ENCODE measurements around the gene RARA.

The RARA gene

DNA sequence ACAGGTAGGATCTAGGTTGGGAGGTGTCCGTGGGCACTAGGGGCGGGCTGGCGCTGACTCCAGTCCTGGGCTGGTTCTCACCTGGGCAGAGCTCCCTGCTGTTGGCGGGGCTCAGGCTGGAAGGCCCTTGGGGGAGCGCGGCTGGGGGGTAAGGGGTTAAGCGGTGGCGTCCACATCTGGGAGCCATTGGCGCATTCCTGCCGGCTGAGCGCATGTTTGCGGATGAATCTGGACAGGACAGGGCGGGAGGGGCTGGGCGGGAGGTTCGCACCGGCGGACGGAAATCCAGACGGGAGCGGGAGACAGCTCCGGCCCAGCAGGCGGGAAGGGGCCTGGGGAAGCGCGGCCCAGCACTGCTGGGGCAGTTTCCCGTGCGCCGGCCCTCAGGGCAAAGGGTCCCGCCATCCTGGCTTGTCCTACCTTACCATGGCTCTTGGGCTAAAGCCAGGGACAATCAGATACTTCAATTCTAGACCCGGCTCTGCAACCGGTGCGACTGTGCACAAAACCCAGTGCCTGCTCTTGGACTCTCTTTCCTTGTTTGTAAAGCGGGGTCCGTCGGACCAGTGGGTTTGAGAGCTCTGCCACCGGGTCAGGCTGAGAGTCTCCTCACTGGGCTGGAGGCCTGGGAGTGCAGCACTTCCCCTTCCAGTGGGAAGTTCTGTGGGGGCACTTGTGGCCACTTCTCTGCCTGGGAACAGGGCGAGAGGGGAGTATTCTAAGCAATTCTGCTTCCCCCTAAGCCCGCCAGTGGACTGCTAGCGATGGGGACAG lies 7.8 kb downstream of the RARA start:
- no peak for DNase-seq (ENCODE audit: low spot score)

DNA sequence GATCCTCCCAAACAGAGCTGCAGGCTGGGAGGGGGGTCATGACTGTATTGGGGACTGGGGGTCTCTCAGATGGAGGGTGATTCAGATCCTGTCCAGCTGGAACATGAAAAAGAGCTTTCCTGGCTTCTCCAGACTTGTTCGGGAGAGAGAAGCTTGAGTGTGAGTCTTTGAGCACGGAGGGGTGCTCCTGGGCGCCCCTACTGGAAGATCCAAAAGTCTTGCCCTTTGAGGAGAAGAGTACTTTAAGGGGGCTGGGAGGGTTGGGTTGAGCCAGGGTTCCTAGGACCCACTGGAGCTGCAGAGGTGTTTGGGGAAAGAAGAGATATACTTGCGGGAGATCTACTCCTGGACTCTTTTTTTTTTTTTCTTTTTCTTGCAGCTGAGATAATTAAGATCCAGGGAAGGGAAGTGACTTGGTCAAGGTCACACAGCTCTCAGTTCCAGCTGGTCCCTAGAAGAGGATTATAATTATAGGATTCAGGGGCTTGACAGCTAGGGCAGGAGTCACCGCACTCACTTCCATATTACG lies 8.4 kb downstream of the RARA start:
- DNase-seq (ENCODE audit: low spot score), result peak; percentile 61

DNA sequence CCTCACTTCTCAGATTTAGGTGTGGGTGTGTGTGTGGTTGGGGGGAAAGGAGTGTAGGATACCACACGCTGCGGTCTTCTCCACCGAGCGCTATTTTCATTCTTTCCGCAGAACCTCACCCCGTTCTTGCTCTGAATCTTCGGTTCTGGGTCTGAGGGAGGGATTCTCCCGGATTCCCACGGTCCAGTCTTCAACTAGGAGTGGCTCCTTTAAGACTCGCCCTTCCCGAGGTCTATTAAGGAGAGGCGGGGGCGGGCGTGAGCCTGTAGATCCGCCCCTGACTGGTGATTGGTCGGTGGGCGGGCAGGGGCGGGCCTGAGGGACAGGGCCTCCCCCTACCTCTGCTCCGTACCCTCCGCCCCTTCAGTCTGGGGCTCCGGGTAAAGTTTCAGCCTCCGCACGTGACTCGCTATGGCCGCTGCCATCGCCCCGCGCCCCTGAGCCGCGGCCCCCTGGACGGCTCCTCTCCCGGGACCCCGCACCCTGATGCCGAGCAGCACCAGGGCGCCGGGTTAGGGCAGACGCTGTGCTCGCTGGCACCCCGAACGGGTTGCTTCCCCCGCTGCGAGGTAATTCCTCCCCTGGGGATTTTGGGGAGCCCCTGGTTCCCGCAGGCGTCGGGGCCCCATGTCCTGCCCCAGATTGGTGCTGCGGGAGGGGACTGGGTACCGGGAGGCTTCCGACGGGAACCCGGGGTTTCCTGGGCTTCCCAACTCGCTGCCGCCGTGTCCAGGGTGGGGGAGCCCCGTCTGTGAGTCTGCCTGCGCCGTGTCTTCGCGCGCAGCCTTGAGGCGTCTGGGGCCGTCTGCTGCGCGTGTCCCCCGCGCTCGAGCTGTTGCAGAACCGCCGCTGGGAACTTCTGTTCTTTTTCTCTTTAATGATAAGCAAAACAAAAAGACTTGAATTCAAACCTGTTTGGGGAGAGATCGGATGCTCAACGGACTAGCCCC lies 9.2 kb downstream of the RARA start:
- peak; percentile 92 for DNase-seq (ENCODE audit: low spot score)

DNA sequence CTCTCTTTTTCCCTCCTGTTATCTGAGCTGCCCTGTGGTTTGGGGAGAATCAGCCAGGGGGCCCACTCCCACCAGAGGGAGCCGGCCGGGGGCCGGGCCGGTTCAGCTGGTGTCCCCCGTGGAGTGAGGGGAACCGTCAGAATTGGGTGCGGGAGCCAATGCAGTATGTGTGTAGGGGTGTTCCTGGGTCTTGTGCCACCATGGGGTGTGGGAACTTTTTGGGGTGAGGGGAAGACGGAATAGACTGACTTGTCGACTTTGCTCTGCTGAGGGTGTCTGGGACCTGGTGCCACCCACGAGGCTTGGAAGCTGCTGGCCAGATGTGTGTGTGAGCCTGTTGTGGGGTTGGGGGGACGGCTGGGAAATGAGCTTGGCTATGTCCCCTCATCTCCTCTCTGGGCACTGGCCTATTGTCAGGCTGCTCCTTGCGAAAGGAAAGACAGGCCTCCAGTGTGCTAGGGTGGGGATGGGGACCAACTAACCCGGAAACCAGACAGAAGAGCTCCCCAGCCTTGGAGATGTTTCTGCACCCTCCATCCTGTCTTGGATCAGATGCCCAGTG lies 9.9 kb downstream of the RARA start:
- no peak for DNase-seq (ENCODE audit: low spot score)

DNA sequence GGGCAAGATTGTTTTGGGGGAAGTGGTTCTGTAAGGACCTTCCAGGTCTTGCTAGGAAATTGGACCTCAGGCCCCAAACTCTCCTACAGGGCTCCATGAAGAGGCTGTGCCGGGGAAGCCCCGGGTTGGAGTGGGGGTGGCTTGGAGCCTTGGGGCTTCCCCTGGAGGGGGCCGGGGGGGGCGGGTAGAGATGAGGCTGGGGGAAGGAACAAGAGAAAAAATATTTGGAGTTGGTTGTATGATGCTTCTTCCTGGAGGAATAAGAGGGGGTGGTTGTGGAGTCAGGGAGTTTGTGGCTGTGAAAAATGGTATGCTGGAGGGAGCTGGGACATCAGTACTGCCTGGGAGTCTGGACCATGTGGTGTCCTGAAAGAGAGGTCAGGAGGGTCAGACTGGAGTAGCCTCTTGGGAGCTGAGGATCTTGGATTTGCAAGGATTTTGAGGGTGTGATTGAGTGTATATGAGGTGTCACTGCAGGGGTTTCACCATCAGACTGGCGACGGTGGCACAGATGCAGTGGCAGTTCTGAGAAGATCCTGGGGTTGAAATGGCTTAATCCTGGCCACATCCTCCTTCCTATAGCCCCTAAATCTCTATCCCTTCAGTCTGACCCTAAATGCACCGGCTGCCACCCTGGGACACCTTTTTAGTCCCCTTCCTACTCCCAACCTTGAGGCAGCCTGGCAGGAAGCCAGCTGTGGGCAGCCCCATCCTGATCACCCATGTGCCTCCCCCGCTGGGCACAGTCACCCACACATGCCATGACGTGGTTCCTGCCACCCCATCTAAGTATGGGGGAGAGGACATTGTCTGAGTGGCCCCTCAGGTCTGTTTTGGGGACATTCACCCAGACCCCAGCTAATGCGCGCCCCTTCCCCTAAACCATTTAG lies 10.9 kb downstream of the RARA start:
- DNase-seq (ENCODE audit: low spot score), result peak; percentile 83

DNA sequence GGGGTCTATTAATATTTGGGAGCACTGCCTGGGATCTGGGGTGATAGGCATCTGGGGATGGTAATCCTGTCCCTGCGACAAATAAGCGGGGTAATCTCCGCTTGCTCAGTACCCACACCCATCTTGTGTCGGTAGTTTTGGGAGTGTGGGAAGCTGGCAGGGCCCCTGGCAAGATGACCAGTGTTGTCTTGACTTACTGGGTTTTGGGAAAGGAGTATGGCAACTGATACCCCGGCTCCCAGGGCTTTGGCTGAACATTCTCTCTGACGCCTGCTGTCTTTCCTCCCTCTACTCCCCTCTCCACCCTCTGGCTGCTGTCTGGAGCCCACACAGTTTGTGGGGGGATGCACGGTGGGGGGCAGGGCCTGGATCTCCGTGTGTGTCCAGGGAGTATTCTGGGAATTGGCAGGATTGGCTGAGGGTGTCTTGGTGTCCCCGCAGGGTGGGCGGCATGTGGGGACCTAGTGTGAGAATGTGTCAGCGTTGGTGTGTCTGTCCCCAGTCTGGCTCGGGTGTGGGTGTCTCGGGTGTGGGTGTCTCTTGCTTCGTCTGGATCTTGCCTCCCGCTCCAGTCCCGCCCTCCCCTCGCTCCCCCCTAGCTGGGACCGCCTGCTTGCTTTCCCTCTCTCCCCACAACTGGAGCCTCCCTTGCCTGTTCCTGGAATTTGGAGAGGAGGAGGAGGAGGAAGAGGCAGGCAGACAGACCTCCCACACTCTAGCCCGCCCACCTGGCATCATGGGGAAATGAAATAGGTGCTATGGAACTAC lies 12.0 kb downstream of the RARA start:
- DNase-seq (ENCODE audit: low spot score), result peak; percentile 72

DNA sequence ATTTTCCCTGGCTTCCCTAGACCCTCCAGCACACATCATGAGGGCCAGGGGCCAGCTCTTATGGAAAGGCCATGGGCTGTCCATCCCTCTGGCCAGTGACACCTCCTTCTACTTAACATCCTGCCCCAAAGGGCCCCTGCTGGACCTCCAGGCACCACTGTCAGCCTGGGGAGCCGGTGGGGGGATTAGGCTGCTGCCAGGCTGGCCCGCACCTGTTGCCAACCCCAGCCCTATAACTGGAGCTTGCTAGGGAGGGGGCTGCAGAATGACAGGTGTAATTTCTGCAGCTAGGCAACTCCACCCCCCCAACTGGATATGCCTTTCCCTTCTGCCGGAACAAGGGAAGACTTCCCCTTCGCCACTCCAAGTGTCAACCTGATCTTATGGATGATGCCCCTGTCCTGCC lies 12.5 kb downstream of the RARA start:
- DNase-seq (ENCODE audit: low spot score), result no peak

DNA sequence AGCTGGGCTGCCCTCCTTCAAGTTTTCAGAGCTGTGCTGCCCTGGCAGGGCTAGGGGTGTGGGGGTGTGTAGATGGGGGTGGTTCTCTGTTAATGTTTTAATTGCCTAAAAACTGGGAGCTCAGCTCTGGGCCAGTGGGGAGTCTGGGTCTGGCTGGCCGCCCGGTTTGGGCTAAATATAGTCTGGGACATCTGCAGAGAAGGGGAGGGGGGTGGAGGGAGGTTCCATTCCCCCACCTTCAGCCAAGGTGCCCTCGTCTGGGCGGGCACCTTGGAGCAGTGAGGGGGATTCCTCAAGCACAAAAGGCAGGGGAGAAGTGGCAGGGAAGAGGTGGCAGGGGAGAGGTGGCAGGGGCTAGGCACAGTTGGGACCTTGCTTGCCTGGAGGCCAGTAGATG lies 13.0 kb downstream of the RARA start:
- no peak for DNase-seq (ENCODE audit: low spot score)

DNA sequence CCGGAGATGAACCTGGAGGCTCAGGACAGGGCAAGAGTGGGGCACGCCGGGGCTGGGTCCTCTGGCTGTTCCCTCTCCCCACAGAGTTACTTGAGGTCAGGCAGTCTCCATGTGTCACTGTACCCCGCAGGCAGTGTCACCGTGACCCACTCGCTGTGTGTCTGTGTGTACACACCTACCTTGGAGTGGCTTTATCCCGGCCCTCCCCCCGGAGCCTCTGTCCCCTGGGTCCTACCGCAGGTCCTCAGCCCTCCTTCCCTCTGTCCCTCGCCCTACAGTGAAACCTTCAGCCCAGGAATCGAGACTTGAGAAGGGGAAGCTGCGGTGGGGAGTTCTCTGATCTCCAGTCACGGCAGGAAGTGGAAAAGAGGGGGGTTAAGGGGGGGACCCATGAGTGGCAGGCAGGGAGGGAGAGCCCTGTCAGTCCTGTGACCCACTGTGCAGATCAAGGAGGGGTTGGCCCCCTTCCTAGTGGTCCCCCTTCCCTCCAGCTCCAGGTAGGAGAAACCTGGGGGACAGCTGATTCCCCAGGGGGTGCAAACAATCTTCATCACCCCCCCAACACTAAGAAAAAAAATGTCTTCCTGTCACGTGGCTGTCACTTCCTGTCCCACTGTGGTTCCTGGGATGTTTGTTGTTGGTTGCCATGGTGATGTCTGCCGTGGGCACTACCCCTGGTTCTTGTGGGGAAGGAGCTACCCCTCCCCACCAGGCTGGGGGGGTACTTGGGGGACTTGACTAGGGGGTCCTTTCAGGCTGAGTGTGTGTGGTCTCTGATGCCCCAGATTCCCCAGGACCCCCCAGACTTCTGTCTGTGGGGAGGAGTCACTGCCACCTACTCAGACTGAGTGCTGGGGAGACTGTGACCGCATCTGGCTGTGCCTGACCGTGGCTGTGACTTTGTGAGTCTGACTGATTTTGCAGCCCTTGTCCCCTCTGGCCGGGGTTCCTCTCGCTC lies 13.7 kb downstream of the RARA start:
- peak; percentile 96 for DNase-seq (ENCODE audit: low spot score)

DNA sequence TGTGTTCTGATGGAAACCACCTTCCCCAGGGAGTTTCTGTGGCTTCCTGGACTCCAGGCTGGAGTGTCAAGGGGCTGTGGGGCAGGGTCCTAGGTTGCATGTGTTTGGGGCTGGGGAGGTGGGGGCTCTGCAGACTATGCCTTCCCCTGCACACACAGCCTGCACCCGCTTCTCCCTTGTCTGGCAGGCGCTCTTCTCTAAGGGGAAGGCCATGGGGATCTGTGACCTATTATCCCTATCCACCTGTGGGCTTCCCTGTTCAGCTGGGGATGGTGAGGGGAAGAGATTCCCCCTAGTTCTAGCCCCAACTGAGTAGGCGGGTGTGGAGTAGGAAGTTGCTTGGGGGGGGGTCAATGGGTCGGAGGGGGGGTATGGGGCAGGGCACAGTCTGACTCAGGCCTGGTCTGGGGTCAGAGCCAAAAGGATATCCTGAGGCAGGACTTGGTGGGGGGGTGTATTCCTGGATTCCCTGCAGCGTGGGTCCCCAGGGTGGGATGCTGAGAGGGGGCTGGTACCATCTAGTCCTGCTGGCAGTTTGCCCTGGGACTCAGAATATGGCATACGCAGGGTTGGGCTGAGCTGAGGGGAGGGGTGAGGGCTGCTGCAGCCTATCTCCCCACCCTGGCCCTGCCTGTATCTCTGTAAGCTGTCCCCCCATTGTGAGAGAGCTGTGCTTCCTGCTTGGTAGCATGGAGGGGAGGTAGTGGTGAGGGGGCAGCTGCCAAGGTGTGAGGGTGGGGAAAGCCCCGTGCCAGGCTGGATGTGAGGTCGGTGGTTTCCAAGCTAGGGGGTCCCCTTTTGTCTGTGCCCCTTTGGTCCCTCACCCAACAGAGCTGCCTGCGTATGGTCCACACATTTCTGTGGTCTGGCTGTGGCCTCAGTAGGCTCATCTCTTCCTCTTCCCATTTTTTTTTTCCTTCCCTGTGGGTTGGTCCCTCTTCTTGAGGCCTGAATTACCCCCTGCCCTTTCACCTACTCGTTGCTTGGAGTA lies 14.7 kb downstream of the RARA start:
- DNase-seq (ENCODE audit: low spot score), result peak; percentile 80

DNA sequence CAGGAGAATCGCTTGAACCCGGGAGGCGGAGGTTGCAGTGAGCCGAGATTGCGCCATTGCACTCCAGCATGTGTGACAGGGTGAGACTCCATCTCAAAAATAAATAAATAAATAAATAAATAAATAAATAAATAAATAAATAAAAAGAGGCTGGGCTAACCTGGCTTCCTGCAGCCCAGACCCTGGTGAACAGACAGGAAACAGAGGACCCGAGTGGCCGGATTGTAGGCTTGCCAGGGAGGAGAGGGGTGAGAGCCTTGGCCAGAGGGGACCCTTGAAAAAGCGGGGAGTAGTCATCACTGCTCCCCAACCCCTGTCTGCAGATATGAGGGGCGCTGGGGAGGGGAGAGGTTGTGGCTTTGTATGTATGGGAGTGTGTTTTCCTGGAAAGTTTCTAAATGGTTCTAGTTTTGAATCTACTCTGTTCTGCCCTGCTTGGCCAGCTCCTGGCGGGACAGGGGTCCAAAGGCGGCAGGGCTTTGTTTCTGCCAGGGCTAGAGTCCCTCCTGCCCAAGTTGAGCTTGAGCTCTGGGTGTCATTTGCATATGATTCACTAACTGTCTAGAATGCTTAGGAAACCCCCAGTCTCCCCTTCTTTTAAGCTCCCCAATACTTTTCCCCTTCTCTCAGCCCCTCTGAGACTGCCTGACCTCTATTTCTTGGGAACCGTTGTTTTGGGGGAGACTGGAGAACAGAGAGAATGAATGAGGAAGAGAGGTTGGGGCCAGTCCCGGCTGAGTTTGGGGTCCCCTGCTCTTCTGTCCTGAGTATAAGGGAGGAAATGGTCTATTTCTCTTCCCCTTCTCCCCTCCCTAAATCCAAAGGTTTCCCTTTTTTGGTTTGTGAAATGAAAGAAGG lies 16.4 kb downstream of the RARA start:
- DNase-seq (ENCODE audit: low spot score), result peak; percentile 62

DNA sequence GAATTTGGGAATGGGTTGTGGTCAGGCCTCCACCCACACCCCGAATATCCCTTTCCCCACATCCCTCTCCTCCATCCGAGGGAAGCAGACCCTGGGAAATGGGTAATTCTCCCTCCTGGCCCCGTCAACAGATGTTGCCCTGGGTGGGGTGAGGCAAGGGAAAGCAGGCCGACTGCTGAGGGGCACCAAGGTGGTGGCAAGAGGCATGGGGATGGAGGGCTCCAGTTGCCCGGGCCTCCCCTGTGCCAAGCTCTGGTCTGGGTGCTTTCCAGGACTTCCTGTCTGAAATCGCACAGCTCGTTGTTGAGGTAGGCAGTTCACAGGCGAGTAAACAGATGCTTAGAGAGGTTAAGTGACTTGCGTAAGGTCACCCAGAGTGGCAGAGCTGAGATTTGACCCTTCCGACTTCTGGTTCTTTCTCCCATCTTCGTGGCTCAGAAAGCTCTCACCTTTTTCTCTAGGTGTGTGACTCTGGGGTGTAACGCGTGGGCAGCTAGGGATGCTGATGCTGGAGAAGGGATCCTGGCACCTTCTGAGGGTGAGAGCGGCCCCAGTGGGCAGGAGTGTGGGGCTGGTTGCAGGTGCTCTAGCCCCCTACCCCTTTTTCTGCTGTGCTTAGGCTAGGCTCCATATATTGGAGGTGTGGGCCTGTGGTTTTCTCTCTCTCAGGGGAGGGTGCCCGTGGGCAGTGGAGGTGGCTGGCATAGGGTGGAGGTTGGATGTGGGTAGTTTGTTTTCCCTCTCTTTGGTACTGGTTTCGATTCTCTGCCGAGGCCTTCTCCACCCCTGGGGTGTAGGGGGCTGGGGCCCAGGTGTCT lies 17.2 kb downstream of the RARA start:
- peak; percentile 66 for DNase-seq (ENCODE audit: low spot score)

DNA sequence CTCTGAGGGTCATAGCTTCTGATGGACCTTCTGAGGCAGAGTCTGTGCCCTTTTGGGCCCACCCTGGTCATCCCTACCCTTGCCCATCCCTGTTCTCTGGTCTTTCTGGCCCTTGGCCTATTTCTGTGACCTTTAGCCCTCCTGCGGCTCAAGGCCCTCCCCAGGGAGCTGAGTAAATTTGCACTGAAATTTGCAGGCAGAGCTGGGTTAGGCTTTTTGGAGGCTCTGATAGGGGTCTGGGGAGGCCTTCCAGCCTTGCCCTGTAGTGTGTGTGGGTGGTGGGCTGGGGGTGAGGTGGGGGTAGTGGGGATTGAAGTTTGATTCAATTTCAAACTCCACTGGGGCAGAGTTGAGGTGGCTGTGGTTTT lies 17.8 kb downstream of the RARA start:
- no peak for DNase-seq (ENCODE audit: low spot score)

DNA sequence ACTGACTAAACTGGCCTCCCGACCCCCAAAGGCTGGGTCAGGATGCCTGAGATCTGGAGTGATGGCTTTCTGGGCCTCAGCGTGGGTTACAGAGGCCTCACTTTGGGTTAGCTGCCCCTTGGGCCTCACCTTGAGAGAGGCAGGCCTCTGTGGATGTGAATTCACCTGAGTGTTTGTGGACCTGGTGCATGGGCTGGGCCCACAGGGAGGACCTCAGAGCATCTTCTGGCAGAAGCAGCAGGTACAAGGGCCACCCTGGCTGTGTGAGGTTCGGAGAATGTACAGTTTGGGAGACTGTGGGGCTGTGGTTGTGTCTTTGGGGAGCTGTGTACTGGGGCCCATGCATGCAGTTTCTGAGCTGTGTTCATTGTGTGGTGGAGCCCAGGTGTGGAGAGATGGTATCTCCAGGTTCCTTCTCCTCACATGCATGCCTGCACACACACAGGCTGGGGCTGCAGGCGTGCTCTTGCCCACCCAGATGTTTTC lies 18.3 kb downstream of the RARA start:
- no peak for DNase-seq (ENCODE audit: low spot score)

DNA sequence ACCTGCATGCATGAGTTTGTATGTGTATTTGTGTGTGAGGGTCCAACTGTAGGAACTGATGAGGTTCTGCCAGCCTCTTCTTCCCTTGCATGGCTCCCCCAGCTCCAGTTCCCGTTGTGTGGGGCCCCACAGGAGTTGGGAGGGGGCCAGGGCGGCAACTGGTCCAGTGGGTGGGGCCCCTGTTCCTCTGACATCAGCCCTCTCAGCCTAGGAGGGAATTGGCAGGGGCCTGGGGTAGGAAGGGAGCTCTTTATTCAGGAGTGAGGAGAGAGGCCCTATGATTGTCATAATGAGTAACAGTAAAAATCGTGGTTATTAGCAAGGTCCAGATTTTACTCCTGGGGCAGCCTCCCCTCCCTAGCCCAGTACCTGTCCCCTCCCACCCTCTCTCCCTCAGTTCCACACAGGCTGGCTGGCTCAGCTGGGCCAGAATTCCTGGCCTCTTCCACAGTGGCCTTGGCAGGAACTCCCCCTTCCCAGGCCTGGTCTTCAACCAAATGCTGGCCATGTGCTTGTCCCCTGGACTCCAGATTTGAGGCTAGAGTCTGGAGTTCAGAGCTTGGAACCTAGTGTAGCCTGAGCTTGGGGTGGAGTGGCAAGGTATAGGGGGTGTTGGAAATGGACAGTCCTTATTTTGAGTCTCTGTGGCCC lies 18.9 kb downstream of the RARA start:
- DNase-seq (ENCODE audit: low spot score), result no peak

DNA sequence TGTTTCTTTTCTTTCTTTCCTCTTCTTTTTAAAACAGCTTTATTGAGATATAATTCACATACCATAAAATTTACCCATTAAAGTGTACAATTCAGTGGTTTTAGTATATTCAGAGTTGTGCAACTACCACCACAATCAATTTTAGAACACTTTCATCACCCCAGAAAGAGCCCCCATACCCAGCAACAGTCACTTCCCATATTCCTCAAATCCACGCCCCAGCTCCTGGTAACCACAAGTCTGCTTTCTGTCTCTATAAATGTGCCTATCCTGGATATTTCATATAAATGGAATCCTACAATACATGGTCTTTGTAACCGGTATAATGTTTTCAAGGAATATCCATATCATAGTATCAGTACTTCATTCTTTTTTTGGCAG lies 19.4 kb downstream of the RARA start:
- no peak for DNase-seq (ENCODE audit: low spot score)

Measured in CD4-positive, alpha-beta T cell treated with Interleukin-15 for 4 hours (primary cell).